A549 (cell line): Measurements from ENCODE around the gene TMTC2. TPM values are rescaled to one million over a fixed set of nuclear protein-coding genes. Genes with fewer than 3 reads are reported as not detected.

Source experiments
- ATAC-seq, 2 experiments: fragments of 200-7000 bp in 1 of 2; fragments of >200 bp in 1 of 2; cut with Nextera tagmentation in 1 of 2; cut with Tn5 transposase in 1 of 2; 3 replicates each; pipeline versions ENCODE4 v1.8.0 to v1.9.1; 2018 to 2020; ENCODE audit warnings: mild to moderate bottlenecking in 1 of 2, moderate library complexity in 1 of 2
- CTCF ChIA-PET: fragments of 300-600 bp; sonication (Branson Sonifier 250); formaldehyde crosslinking; extraction: SDS; loops from one replicate; lab custom pipeline; 2021; ENCODE audit warnings: antibody characterized with exemption, inconsistent platforms; lab: Yijun Ruan, JAX
- POLR2A ChIA-PET: fragments of 350-600 bp; formaldehyde crosslinking; extraction: SDS; loops from one replicate; lab custom pipeline; 2021; ENCODE audit warnings: antibody characterized with exemption, inconsistent platforms; lab: Yijun Ruan, JAX
- DNase-seq, 2 experiments: peaks; one replicate each; pipeline versions ENCODE4 v3.0.0 to v3.0.0-alpha.2; 2011 to 2016; ENCODE audit warnings: low read depth in 1 of 2, low spot score in 1 of 2
- FAIRE-seq: peaks from 2 replicates; lab custom pipeline; 2011; peaks lifted over from hg19 to GRCh38; lab: Jason Lieb, UNC
- H3K27ac ChIP-seq, 2 experiments: fragments of >200 bp; sonication (Bioruptor Twin); formaldehyde crosslinking; 3 replicates each; pipeline ENCODE4 v1.5.1; 2016 to 2017
- H3K4me1 ChIP-seq: fragments of >200 bp; sonication (Bioruptor Twin); formaldehyde crosslinking; 3 replicates; pipeline ENCODE4 v1.6.1; 2016
- H3K4me2 ChIP-seq: fragments of >200 bp; sonication (Bioruptor Twin); formaldehyde crosslinking; 3 replicates; pipeline ENCODE4 v1.6.1; 2016
- H3K4me3 ChIP-seq: fragments of >200 bp; sonication (Bioruptor Twin); formaldehyde crosslinking; 3 replicates; pipeline ENCODE4 v1.5.1; 2016
- H3K9me3 ChIP-seq: fragments of >200 bp; sonication (Bioruptor Twin); formaldehyde crosslinking; 3 replicates; pipeline ENCODE4 v1.6.1; 2016
- ATOH8 ChIP-seq: fragments of 250-450 bp; sonication (Bioruptor Pico); IDR thresholded peaks from 2 replicates; pipeline ENCODE4 v1.5.0; 2020; ENCODE audit warnings: low read depth, mild to moderate bottlenecking, moderate library complexity
- CBX8 ChIP-seq: fragments of 200-600 bp; sonication (generic); IDR thresholded peaks from 2 replicates; pipeline ENCODE4 v1.6.1; 2016
- EHF ChIP-seq: fragments of 250-450 bp; sonication (Bioruptor Pico); IDR thresholded peaks from 2 replicates; pipeline ENCODE4 v1.5.0; 2020; ENCODE audit warnings: mild to moderate bottlenecking
- HDAC2 ChIP-seq: fragments of 200-600 bp; sonication (generic); IDR thresholded peaks from 2 replicates; pipeline ENCODE4 v1.6.1; 2016
- HOXA7 ChIP-seq: fragments of 250-450 bp; sonication (Bioruptor Pico); IDR thresholded peaks from 2 replicates; pipeline ENCODE4 v1.5.0; 2020; ENCODE audit warnings: mild to moderate bottlenecking, moderate library complexity
- HOXB13 ChIP-seq: fragments of 250-450 bp; sonication (Bioruptor Pico); IDR thresholded peaks from 2 replicates; pipeline ENCODE4 v1.5.0; 2020; ENCODE audit warnings: low read depth, mild to moderate bottlenecking, moderate library complexity
- HOXB5 ChIP-seq: fragments of 250-450 bp; sonication (Bioruptor Pico); IDR thresholded peaks from 2 replicates; pipeline ENCODE4 v1.5.0; 2020; ENCODE audit warnings: mild to moderate bottlenecking, moderate library complexity
- KDM5A ChIP-seq: fragments of 200-600 bp; sonication (generic); IDR thresholded peaks from 2 replicates; pipeline ENCODE4 v1.6.1; 2016; ENCODE audit warnings: antibody characterized with exemption, mild to moderate bottlenecking
- MAZ ChIP-seq: fragments of 150-350 bp; IDR thresholded peaks from 2 replicates; pipeline ENCODE4 v1.6.1; 2014; ENCODE audit warnings: antibody characterized with exemption, low read depth, low read length, borderline replicate concordance
- RCOR1 ChIP-seq: fragments of 150-350 bp; IDR thresholded peaks from 2 replicates; pipeline ENCODE4 v1.6.1; 2014; ENCODE audit warnings: antibody characterized with exemption, low read length, low read depth
- REST ChIP-seq: fragments of 200-600 bp; sonication (generic); IDR thresholded peaks from 2 replicates; pipeline ENCODE4 v1.6.1; 2016; ENCODE audit warnings: antibody characterized with exemption, mild to moderate bottlenecking, moderate library complexity
- RFX5 ChIP-seq: fragments of 450-650 bp; IDR thresholded peaks from 2 replicates; pipeline ENCODE4 v1.7.1; 2014; ENCODE audit warnings: antibody characterized with exemption, mild to moderate bottlenecking, moderate library complexity
- SREBF2 ChIP-seq: fragments of 450-650 bp; IDR thresholded peaks from 2 replicates; pipeline ENCODE4 v1.6.1; 2014; ENCODE audit warnings: mild to moderate bottlenecking, moderate library complexity
- WGBS: methylation state at CpG from one replicate; pipeline ENCODE4 v1.1.6; 2017; ENCODE audit errors: missing lambda C conversion rate; 5-methylcytosine and 5-hydroxymethylcytosine counted together
- polyA plus RNA-seq, 4 experiments: library from polyadenylated mRNA; depleted of rRNA in 3 of 4; stranded (reverse); fragments of >200 nt; fragmentation: RNase III in 1 of 4; extraction: RNeasy Plus Mini Kit Qiagen cat#74134 plus additional on column Dnase treatment in 1 of 4; gene quantifications; 2 replicates in 3 of 4; 3 replicates in 1 of 4; pipeline ENCODE4 v1.2.3, GENCODE V29; 2011 to 2017
- TF ChIP-seq, protein P1 (sequence below): fragments of 150-350 bp; IDR thresholded peaks from 2 replicates; pipeline ENCODE4 v1.6.1; 2014; ENCODE audit warnings: low read depth, mild to moderate bottlenecking, low read length
- TF ChIP-seq, protein P2 (sequence below): IDR thresholded peaks from 2 replicates; pipeline ENCODE4 v1.6.1; 2012
- TF ChIP-seq, protein P3 (sequence below): fragments of 250-450 bp; sonication (Bioruptor Pico); IDR thresholded peaks from 2 replicates; pipeline ENCODE4 v1.5.0; 2021; ENCODE audit warnings: mild to moderate bottlenecking, moderate library complexity, borderline replicate concordance

TMTC2 gene
- polyA plus RNA-seq, 2 of the 4 experiments (the other 2 are of a cell fraction): 1.8 to 5.3 TPM

DNA sequence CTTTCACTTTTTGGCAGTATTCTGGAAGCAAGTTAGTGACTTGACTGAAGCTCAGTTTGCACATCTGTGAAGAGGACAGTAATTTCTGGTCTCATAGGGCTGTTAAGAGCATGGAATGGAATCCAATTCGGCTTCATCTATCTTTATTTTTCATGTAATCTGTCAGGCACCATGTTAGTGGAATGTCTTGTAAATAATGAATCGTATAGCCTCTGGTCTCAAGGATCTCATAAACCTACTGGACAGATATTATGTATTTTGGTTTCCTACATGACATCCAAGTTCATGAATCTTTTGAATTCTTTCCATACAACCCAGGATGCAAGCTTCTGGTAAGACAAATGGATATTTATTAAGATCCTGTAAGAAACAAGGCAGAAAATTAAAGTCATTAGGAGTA, 24.0 kb downstream of the TMTC2 start:
- Histone ChIP-seq H3K4me3 (no peak overlapping the region), H3K27ac (no peak overlapping the region), H3K9me3 (no peaks in the 10 kb centered on the region), H3K4me1 (no peaks in the 10 kb centered on the region), H3K4me2 (no peak overlapping the region)
- TF ChIP-seq HOXB5 (no peak), ATOH8 (CRISPR knock-in tag) (no peak), KDM5A (no peak), HOXB13 (CRISPR knock-in tag) (no peak), SREBF2 (no peak), HOXA7 (no peak), RFX5 (no peak), RCOR1 (no peak)
- TF ChIP-seq, protein P1, sequence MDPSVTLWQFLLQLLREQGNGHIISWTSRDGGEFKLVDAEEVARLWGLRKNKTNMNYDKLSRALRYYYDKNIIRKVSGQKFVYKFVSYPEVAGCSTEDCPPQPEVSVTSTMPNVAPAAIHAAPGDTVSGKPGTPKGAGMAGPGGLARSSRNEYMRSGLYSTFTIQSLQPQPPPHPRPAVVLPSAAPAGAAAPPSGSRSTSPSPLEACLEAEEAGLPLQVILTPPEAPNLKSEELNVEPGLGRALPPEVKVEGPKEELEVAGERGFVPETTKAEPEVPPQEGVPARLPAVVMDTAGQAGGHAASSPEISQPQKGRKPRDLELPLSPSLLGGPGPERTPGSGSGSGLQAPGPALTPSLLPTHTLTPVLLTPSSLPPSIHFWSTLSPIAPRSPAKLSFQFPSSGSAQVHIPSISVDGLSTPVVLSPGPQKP: no peak
- TF ChIP-seq, protein P2, sequence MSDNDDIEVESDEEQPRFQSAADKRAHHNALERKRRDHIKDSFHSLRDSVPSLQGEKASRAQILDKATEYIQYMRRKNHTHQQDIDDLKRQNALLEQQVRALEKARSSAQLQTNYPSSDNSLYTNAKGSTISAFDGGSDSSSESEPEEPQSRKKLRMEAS: no peak
- TF ChIP-seq, protein P3, sequence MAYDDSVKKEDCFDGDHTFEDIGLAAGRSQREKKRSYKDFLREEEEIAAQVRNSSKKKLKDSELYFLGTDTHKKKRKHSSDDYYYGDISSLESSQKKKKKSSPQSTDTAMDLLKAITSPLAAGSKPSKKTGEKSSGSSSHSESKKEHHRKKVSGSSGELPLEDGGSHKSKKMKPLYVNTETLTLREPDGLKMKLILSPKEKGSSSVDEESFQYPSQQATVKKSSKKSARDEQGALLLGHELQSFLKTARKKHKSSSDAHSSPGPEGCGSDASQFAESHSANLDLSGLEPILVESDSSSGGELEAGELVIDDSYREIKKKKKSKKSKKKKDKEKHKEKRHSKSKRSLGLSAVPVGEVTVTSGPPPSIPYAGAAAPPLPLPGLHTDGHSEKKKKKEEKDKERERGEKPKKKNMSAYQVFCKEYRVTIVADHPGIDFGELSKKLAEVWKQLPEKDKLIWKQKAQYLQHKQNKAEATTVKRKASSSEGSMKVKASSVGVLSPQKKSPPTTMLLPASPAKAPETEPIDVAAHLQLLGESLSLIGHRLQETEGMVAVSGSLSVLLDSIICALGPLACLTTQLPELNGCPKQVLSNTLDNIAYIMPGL: no peak
- ChIA-PET POLR2A (no interaction called here), CTCF (interaction anchor here (2.2 kb wide), 1 partner anchor 25 kb away, joined by 6 read pairs; no protein-coding TSS in a partner anchor)
- FAIRE-seq (no peak), DNase-seq (no peak), ATAC-seq (no peak)
- WGBS: 61% methylated on average over 2 of the region's 2 CpGs

GRCh38 chr12:82714427-82714826, 27.7 kb downstream of the TMTC2 start:
- H3K27ac ChIP-seq: no peak overlapping the region
- no peak overlapping the region for H3K4me3 ChIP-seq
- no peak overlapping the region for H3K4me2 ChIP-seq
- no peaks in the 10 kb centered on the region for H3K9me3 ChIP-seq
- no peak for ATAC-seq
- no peak for TF ChIP-seq REST
- TF ChIP-seq EHF (CRISPR knock-in tag): no peak
- no peak for TF ChIP-seq MAZ
- TF ChIP-seq HDAC2: no peak
- no peak for TF ChIP-seq CBX8
- TF ChIP-seq, protein P3: no peak
- TF ChIP-seq RFX5: no peak
- TF ChIP-seq, all 56 proteins: peak for 0
- WGBS: 86% methylated on average over 3 of the region's 3 CpGs
- CTCF ChIA-PET: no interaction called here
- no peak for DNase-seq
- POLR2A ChIA-PET: no interaction called here
- no peak for FAIRE-seq
- no peaks in the 10 kb centered on the region for H3K4me1 ChIP-seq
